Measurements from ENCODE around the gene PRPS1.

DNA sequence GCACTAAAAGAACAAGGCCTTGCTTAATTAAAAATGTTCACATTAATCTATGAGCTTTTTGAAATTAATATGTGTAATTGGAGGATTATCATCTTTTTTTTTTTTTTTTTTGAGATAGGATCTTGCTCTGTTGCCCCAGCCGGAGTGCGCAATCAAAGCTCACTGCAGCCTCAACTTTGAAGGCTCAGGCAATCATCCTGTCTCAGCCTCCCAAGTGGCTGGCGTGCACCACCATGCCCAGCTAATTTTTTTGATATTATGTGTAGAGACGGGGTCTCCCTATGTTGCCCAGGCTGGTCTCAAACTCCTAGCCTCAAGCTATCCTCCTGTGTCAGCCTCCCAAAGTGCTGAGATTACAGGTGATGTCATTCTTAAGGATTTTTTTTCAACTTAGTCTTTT, 20.0 kb downstream of the PRPS1 start:
- TF ChIP-seq, protein P1, sequence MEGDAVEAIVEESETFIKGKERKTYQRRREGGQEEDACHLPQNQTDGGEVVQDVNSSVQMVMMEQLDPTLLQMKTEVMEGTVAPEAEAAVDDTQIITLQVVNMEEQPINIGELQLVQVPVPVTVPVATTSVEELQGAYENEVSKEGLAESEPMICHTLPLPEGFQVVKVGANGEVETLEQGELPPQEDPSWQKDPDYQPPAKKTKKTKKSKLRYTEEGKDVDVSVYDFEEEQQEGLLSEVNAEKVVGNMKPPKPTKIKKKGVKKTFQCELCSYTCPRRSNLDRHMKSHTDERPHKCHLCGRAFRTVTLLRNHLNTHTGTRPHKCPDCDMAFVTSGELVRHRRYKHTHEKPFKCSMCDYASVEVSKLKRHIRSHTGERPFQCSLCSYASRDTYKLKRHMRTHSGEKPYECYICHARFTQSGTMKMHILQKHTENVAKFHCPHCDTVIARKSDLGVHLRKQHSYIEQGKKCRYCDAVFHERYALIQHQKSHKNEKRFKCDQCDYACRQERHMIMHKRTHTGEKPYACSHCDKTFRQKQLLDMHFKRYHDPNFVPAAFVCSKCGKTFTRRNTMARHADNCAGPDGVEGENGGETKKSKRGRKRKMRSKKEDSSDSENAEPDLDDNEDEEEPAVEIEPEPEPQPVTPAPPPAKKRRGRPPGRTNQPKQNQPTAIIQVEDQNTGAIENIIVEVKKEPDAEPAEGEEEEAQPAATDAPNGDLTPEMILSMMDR (conservative IDR thresholded peaks at IDR 0.05 in 1 of 2, IDR thresholded peaks at IDR 0.05 in 1 of 2; ENCODE audit: low read depth in 1 of 2, low read length in 2 of 2): no peak
- TF ChIP-seq EZH2 (IDR thresholded peaks at IDR 0.05; ENCODE audit: low read length, missing control alignments): no peak

Data from fibroblast of lung (primary cell).